BJ (cell line): ENCODE data around the gene ERC1. TPM values are rescaled to one million over a fixed set of nuclear protein-coding genes. Genes with fewer than 3 reads are reported as not detected.

Experiments used
- CTCF ChIA-PET: fragments of 350-600 bp; formaldehyde crosslinking; extraction: SDS; loops from one replicate; lab custom pipeline; 2021; ENCODE audit warnings: antibody characterized with exemption, inconsistent platforms; lab: Yijun Ruan, JAX
- POLR2A ChIA-PET: fragments of 300-600 bp; sonication (Branson Sonifier 250); formaldehyde crosslinking; extraction: SDS; loops from one replicate; lab custom pipeline; 2021; ENCODE audit warnings: antibody characterized with exemption; lab: Charles Lee
- DNase-seq: peaks from one replicate; pipeline ENCODE4 v3.0.0-alpha.2; 2011; ENCODE audit warnings: low read depth
- H3K27me3 ChIP-seq: 2 replicates; pipeline ENCODE4 v1.6.0; 2011; ENCODE audit warnings: low read length; ENCODE audit not compliant: control insufficient read depth, insufficient read depth
- H3K36me3 ChIP-seq: 2 replicates; pipeline ENCODE4 v1.5.1; 2011; ENCODE audit warnings: low read length; ENCODE audit not compliant: control insufficient read depth, insufficient read depth
- H3K4me3 ChIP-seq: 2 replicates; pipeline ENCODE4 v1.5.1; 2011; ENCODE audit warnings: low read depth, mild to moderate bottlenecking, control low read depth, low read length
- CTCF ChIP-seq: IDR thresholded peaks from 2 replicates; pipeline ENCODE4 v1.5.1; 2011; ENCODE audit warnings: low read depth, mild to moderate bottlenecking, control low read depth, inconsistent platforms, low read length, moderate library complexity; ENCODE audit not compliant: insufficient read depth
- polyA plus RNA-seq: library from polyadenylated mRNA; depleted of rRNA; stranded (reverse); fragments of >200 nt; gene quantifications from 2 replicates; pipeline ENCODE4 v1.2.3, GENCODE V29; 2011

The ERC1 gene
- polyA plus RNA-seq, 1 experiment: 14.5 TPM

GRCh38 chr12:1069846-1070245, 78.8 kb downstream of the ERC1 start:
- Histone ChIP-seq H3K27me3 (no peaks in the 10 kb centered on the region), H3K36me3 (no peaks in the 10 kb centered on the region), H3K4me3 (no peak overlapping the region)
- TF ChIP-seq CTCF: no peak
- DNase-seq: no peak
- CTCF ChIA-PET: no interaction called here
- POLR2A ChIA-PET: interaction anchor here (0.7 kb wide), 1 partner anchor 516 kb away, joined by 3 read pairs; no protein-coding TSS in a partner anchor

GRCh38 chr12:1071182-1071581, 80.2 kb downstream of the ERC1 start:
- DNase-seq: no peak
- CTCF ChIA-PET: no interaction called here
- POLR2A ChIA-PET: no interaction called here
- Histone ChIP-seq H3K4me3 (no peak overlapping the region), H3K36me3 (no peaks in the 10 kb centered on the region), H3K27me3 (no peaks in the 10 kb centered on the region)
- TF ChIP-seq CTCF: no peak

GRCh38 chr12:1073652-1074051, 82.6 kb downstream of the ERC1 start:
- H3K36me3 ChIP-seq: no peaks in the 10 kb centered on the region
- no peaks in the 10 kb centered on the region for H3K27me3 ChIP-seq
- no peak overlapping the region for H3K4me3 ChIP-seq
- no peak for DNase-seq
- POLR2A ChIA-PET: no interaction called here
- TF ChIP-seq CTCF: no peak
- CTCF ChIA-PET: no interaction called here

- no peak overlapping the region for H3K4me3 ChIP-seq
- ChIA-PET POLR2A (no interaction called here), CTCF (interaction anchor here (1.1 kb wide), 1 partner anchor 16 kb away, joined by 5 read pairs; no protein-coding TSS in a partner anchor)
- no peaks in the 10 kb centered on the region for H3K36me3 ChIP-seq
- no peak for TF ChIP-seq CTCF
- no peaks in the 10 kb centered on the region for H3K27me3 ChIP-seq
- DNase-seq: no peak
Measured at GRCh38 chr12:1077036-1077803, 86.2 kb downstream of the ERC1 start.

GRCh38 chr12:1078002-1078401, 87.0 kb downstream of the ERC1 start:
- POLR2A ChIA-PET: no interaction called here
- no peak for DNase-seq
- no peak for TF ChIP-seq CTCF
- H3K27me3 ChIP-seq: no peaks in the 10 kb centered on the region
- CTCF ChIA-PET: interaction anchor here (0.6 to 1.1 kb wide), 2 partner anchors 15 to 155 kb away, joined by 4 to 5 read pairs; no protein-coding TSS in a partner anchor
- H3K36me3 ChIP-seq: no peaks in the 10 kb centered on the region
- H3K4me3 ChIP-seq: no peak overlapping the region
